GM12878 (cell line): ENCODE results near the gene SYN1. TPM values are rescaled to one million over a fixed set of nuclear protein-coding genes. Genes with fewer than 3 reads are reported as not detected.
A peak's percentile ranks its signal among the peaks of the same experiment; 100 is the strongest.

Experiments
- BHLHE40 ChIP-seq, 2 experiments: fragments of 450-650 bp in 1 of 2; IDR thresholded peaks; 2 replicates each; pipeline ENCODE4 v1.6.1; 2011 to 2017; ENCODE audit warnings: low read depth in 2 of 2, borderline replicate concordance in 1 of 2, improper control_type of control experiment in 1 of 2, low read length in 1 of 2, mild to moderate bottlenecking in 1 of 2
- CHD4 ChIP-seq: fragments of 200-600 bp; sonication (generic); IDR thresholded peaks from 2 replicates; pipeline ENCODE4 v1.6.1; 2016; ENCODE audit warnings: mild to moderate bottlenecking
- FOS ChIP-seq: IDR thresholded peaks from 3 replicates; pipeline ENCODE4 v1.6.1; 2011; ENCODE audit warnings: borderline replicate concordance; ENCODE audit not compliant: insufficient read length; ENCODE audit errors: extremely low read depth
- MEF2B ChIP-seq: fragments of 450-650 bp; IDR thresholded peaks from 2 replicates; pipeline ENCODE4 v1.6.1; 2018; ENCODE audit warnings: mild to moderate bottlenecking, moderate library complexity; ENCODE audit not compliant: partially characterized antibody, poor library complexity, severe bottlenecking
- SMAD5 ChIP-seq: IDR thresholded peaks from 2 replicates; pipeline ENCODE4 v1.6.1; 2016; ENCODE audit warnings: antibody characterized with exemption, low read depth
- TARDBP ChIP-seq: IDR thresholded peaks from 2 replicates; pipeline ENCODE4 v1.6.1; 2016; ENCODE audit warnings: borderline replicate concordance
- ZNF207 ChIP-seq: fragments of 450-650 bp; IDR thresholded peaks from 2 replicates; pipeline ENCODE4 v1.6.1; 2014; ENCODE audit warnings: antibody characterized with exemption, mild to moderate bottlenecking, borderline replicate concordance
- polyA plus RNA-seq, 11 experiments: library from polyadenylated mRNA; depleted of rRNA in 4 of 11; unstranded in 6 of 11; stranded (reverse) in 5 of 11; fragments of >200 nt; fragmentation: Nextera tagmentation in 4 of 11; fragmentation: Illumina TruSeq in 1 of 11; extraction: Ambion mirVana in 4 of 11; extraction: Trizol in 1 of 11; gene quantifications; 1 replicate in 1 of 11; 2 replicates in 10 of 11; pipeline versions ENCODE4 v1.2.1 to v1.2.3, GENCODE V29; 2011 to 2016; ENCODE audit warnings: inconsistent platforms in 2 of 11, missing spikeins in 2 of 11, low read depth in 1 of 11
- total RNA-seq, 4 experiments: library from RNA; depleted of rRNA in 3 of 4; stranded (reverse); fragments of >200 nt in 3 of 4; fragmentation: Illumina TruSeq in 1 of 4; extraction: Trizol in 1 of 4; gene quantifications; 2 replicates each; pipeline versions ENCODE4 v1.2.1 to v1.2.3, GENCODE V29; 2013 to 2021
- TF ChIP-seq, protein P1 (sequence below), 3 experiments: IDR thresholded peaks in 2 of 3; conservative IDR thresholded peaks in 1 of 3; 2 replicates each; pipeline ENCODE4 v1.5.1; 2011; ENCODE audit warnings: low read depth in 3 of 3, low read length in 3 of 3, mild to moderate bottlenecking in 3 of 3, control low read depth in 2 of 3, moderate library complexity in 2 of 3, inconsistent platforms in 1 of 3, mixed read lengths in 1 of 3; ENCODE audit not compliant: control insufficient read depth in 2 of 3, insufficient read depth in 1 of 3; ENCODE audit errors: extremely low read depth in 1 of 3
- TF ChIP-seq, protein P2 (sequence below): fragments of 450-650 bp; formaldehyde crosslinking; IDR thresholded peaks from 2 replicates; pipeline ENCODE4 v1.5.0; 2022; ENCODE audit warnings: mild to moderate bottlenecking, missing genetic modification characterization
- TF ChIP-seq, protein P3 (sequence below): IDR thresholded peaks from 2 replicates; pipeline ENCODE4 v1.6.1; 2011; ENCODE audit warnings: borderline replicate concordance, low read depth, mild to moderate bottlenecking, moderate library complexity, low read length; ENCODE audit not compliant: insufficient read depth, poor library complexity, severe bottlenecking
- TF ChIP-seq, protein P4 (sequence below): IDR thresholded peaks from 2 replicates; pipeline ENCODE4 v1.6.1; 2012; ENCODE audit warnings: low read depth, low read length, improper control_type of control experiment

SYN1 gene
- total and polyA plus RNA-seq, 10 of the 15 experiments (the other 5 are each of a cell fraction or from before 2014, with no cell fraction given) = 0.09 to 0.57 (median 0.16) TPM; not detected in 3

DNA sequence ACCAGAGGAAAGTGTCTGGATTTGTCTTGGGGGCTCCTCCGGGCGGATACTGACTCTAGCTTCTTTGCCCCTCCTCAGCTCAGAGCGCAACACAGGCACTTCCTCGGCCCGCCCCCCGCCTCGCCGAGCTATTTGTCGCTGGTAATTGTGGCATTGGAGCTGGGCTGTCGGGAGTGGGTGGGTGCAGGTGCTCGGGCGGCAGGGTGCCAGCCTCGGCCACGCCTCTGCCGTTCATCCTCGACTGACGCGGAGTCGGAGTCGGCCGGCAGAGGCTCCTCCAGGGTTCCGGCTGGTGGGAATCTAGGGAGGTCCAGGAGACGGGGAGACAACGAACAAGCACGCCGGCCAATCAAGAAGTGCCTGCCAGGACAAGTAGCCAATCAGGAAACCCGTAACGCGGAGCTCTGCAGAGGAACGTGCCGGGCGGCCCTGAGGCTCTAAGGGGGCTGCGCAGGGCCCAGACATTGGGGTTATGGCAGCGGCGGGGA, 3.9 kb upstream of the SYN1 start (continued):
- TF ChIP-seq SMAD5 = no peak
- no peak for TF ChIP-seq TARDBP
- TF ChIP-seq FOS = peak; percentile 3
- TF ChIP-seq, protein P1, sequence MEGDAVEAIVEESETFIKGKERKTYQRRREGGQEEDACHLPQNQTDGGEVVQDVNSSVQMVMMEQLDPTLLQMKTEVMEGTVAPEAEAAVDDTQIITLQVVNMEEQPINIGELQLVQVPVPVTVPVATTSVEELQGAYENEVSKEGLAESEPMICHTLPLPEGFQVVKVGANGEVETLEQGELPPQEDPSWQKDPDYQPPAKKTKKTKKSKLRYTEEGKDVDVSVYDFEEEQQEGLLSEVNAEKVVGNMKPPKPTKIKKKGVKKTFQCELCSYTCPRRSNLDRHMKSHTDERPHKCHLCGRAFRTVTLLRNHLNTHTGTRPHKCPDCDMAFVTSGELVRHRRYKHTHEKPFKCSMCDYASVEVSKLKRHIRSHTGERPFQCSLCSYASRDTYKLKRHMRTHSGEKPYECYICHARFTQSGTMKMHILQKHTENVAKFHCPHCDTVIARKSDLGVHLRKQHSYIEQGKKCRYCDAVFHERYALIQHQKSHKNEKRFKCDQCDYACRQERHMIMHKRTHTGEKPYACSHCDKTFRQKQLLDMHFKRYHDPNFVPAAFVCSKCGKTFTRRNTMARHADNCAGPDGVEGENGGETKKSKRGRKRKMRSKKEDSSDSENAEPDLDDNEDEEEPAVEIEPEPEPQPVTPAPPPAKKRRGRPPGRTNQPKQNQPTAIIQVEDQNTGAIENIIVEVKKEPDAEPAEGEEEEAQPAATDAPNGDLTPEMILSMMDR (IDR thresholded peaks at IDR 0.05 in 2 of 3, conservative IDR thresholded peaks at IDR 0.05 in 1 of 3; ENCODE audit: control insufficient read depth in 2 of 3, extremely low read depth in 1 of 3, insufficient read depth in 1 of 3, low read depth in 3 of 3, low read length in 3 of 3) = no peak
- TF ChIP-seq, protein P2, sequence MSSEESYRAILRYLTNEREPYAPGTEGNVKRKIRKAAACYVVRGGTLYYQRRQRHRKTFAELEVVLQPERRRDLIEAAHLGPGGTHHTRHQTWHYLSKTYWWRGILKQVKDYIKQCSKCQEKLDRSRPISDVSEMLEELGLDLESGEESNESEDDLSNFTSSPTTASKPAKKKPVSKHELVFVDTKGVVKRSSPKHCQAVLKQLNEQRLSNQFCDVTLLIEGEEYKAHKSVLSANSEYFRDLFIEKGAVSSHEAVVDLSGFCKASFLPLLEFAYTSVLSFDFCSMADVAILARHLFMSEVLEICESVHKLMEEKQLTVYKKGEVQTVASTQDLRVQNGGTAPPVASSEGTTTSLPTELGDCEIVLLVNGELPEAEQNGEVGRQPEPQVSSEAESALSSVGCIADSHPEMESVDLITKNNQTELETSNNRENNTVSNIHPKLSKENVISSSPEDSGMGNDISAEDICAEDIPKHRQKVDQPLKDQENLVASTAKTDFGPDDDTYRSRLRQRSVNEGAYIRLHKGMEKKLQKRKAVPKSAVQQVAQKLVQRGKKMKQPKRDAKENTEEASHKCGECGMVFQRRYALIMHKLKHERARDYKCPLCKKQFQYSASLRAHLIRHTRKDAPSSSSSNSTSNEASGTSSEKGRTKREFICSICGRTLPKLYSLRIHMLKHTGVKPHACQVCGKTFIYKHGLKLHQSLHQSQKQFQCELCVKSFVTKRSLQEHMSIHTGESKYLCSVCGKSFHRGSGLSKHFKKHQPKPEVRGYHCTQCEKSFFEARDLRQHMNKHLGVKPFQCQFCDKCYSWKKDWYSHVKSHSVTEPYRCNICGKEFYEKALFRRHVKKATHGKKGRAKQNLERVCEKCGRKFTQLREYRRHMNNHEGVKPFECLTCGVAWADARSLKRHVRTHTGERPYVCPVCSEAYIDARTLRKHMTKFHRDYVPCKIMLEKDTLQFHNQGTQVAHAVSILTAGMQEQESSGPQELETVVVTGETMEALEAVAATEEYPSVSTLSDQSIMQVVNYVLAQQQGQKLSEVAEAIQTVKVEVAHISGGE (CRISPR knock-in tag) = no peak
- TF ChIP-seq, protein P3, sequence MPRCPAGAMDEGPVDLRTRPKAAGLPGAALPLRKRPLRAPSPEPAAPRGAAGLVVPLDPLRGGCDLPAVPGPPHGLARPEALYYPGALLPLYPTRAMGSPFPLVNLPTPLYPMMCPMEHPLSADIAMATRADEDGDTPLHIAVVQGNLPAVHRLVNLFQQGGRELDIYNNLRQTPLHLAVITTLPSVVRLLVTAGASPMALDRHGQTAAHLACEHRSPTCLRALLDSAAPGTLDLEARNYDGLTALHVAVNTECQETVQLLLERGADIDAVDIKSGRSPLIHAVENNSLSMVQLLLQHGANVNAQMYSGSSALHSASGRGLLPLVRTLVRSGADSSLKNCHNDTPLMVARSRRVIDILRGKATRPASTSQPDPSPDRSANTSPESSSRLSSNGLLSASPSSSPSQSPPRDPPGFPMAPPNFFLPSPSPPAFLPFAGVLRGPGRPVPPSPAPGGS = no peak
- TF ChIP-seq MEF2B = no peak
- TF ChIP-seq BHLHE40 (IDR thresholded peaks at IDR 0.05; ENCODE audit: borderline replicate concordance in 1 of 2, low read depth in 2 of 2, low read length in 1 of 2) = peak in 1 of 2 experiments; percentile 58; a peak in 2 of 4 replicates
- TF ChIP-seq CHD4 = no peak
- TF ChIP-seq ZNF207 = no peak
- TF ChIP-seq, protein P4, sequence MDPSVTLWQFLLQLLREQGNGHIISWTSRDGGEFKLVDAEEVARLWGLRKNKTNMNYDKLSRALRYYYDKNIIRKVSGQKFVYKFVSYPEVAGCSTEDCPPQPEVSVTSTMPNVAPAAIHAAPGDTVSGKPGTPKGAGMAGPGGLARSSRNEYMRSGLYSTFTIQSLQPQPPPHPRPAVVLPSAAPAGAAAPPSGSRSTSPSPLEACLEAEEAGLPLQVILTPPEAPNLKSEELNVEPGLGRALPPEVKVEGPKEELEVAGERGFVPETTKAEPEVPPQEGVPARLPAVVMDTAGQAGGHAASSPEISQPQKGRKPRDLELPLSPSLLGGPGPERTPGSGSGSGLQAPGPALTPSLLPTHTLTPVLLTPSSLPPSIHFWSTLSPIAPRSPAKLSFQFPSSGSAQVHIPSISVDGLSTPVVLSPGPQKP = no peak
